Astrocyte of the hippocampus (primary cell): ENCODE results near the gene ERLIN1.
A peak's percentile ranks its signal among the peaks of the same experiment; 100 is the strongest.
"Not testable (repeated sequence)": the region's sequence is repeated elsewhere in the genome, so short reads cannot be mapped to it uniquely, and the experiment has no call there.

Experiments
- DNase-seq: peaks from one replicate; pipeline ENCODE4 v3.0.0; 2011; ENCODE audit warnings: low read depth, low spot score

ERLIN1 gene

DNA sequence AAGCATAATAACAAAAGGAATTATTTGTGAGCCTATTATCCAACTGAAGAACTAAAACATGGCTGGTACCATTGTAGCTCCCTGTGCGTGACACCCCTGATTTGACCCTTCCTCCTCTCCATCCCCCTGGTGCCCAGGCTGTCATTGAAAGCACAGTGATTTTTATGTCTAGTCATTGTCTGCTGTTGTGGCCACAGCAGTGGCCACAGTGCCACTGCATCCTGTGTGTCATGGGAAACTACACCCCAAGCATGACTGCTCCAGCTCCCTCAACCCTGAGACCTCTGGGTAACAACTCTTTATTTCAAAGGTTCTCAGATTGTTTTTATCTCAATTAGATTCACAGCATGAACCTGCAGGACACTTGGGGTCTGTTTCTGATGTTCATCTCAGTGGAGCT is 52.0 kb downstream of the ERLIN1 start:
- DNase-seq, result no peak

DNA sequence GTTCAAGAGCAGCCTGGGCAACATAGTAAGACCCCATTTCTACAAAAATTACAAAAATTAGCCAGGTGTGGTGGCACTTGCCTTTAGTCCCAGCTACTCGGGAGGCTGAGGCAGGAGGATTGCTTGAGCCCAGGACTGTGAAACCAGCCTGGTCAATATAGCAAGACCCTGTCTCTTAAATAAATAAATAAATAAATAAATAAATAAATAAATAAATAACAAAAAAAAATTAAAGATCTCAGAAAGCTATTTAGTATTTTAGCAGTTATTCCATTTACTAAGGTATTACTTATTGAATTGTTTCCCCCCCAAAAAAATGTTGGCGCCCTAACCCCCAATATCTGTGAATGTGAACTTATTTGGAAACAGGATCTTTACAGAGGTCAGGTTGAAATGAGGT is 53.4 kb downstream of the ERLIN1 start:
- no peak for DNase-seq

- no peak for DNase-seq
Observed at GRCh38 chr10:100131571-100131970, 54.3 kb downstream of the ERLIN1 start.

GRCh38 chr10:100130831-100131230 is 55.0 kb downstream of the ERLIN1 start:
- no peak for DNase-seq

DNA sequence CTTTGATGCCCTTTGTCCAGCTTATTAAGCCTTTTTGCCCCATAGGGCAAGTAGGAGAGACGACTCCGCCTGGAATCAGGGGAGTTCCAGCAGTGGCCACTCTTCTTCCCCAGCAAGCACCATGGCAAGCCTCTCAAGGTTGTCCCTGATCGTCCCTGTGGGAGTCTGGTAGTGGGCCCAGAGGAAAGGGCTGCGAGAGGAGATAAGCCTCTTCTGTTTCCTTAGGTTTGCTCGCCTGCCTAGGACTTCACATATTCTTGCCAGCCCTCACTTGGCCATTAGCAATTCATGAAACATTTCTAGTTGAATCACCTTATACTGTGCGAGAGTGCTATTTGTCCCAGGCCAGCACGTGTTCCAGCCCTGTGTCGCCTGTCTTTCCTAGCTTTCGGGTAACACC is 56.4 kb downstream of the ERLIN1 start:
- DNase-seq, result no peak

- no peak for DNase-seq
Observed at GRCh38 chr10:100128951-100129350, 56.9 kb downstream of the ERLIN1 start.

- DNase-seq, result not testable (repeated sequence)
Observed at GRCh38 chr10:100125335-100125734, 60.5 kb downstream of the ERLIN1 start.

DNA sequence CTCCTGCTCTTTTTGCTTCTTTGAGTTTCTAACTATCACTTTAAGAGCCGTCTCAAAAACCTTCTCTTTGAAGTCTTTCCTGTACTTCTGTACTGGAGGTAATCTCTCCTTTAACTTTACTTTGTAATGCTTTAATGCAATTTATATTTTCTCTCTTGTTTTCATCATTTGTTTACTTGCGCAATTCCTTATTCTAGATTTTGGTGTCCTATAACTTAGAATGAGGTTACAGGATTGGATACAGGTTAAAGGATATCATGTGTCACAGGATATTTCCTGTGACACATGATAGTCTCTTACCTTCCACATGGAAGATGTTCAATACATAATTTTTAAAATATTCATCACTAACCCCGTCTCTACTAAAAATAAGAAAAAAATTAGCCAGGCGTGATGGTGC is 61.7 kb downstream of the ERLIN1 start:
- no peak for DNase-seq

DNA sequence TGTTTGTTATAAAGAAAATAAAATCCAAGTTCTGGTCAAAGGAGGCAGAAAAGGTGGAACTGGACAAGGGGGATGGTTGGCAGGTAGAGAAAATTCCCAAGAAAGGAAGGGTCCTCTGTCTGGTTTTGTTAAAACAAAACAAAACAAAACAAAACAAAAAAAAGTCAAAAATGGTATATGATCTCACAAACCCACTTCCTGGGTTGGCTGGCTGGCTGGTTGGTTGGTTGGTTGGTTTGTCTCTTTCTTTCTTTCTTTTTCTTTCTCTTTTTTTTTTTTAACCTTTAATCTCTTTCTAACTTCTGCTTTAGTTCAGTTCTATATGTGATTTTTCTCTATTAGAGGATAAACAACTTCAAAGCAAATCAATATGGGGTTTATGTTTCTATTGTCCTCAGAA is 63.0 kb downstream of the ERLIN1 start:
- no peak for DNase-seq

- DNase-seq, result no peak
Observed at GRCh38 chr10:100120550-100120949, 65.3 kb downstream of the ERLIN1 start.

DNA sequence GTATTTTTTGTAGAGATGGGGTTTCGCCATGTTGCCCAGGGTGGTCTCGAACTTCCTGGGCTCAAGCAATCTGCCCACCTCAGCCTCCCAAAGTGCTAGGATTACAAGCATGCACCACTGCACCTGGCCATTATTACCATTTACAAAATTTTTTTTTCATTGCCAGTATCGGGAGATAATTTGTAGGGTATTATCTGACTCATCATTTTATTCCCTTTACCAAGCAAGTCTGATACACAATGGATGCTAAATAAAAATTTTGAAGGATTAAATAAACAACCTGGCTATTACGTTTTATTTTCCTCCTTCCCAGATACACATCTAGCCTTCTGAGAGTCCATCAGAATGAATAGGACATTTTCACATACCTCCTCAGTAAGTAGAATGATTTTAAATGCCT is 66.1 kb downstream of the ERLIN1 start:
- no peak for DNase-seq

- DNase-seq, result peak; percentile 22
Observed at GRCh38 chr10:100114976-100115770, 70.7 kb downstream of the ERLIN1 start.

DNA sequence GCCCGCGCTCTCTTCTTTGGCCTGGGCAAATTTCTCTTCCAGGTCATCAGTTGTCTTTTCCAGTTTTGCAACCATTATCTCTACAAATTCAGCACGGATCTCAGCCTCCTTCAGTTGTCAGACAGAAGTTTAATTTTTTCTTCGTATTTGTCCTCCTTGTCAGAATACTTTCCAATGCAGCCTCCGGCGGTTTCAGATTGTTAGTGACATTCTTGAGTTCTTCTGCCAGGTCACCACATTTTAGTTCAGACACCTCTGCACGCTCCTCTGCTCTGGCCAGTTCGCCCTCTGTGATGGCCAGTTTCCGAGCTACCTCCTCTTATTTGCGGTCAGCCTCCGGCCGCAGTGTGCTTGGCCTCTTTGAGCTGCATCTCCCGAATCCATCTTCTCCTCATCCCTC is 71.4 kb downstream of the ERLIN1 start:
- no peak for DNase-seq

DNA sequence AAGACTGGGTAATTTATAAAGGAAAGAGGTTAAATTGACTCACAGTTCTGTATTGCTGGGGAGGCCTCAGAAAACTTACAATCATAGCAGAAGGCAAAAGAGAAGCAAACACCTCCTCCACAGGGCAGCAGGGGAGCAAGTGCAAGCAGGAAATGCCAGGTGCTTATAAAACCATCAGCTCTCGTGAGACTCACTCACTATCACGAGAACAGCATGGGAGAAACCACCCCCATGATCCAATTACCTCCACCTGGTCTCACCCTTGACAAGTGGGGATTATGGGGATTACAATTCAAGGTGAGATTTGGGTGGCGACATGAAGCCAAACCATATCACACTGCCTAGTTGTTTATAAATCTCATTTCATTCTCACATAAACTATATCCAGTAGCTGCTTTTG is 76.2 kb downstream of the ERLIN1 start:
- no peak for DNase-seq

GRCh38 chr10:100106865-100107264 is 79.0 kb downstream of the ERLIN1 start:
- DNase-seq, result no peak

- DNase-seq, result no peak
Observed at GRCh38 chr10:100104300-100104699, 81.5 kb downstream of the ERLIN1 start.

GRCh38 chr10:100103581-100103980 is 82.2 kb downstream of the ERLIN1 start:
- no peak for DNase-seq

GRCh38 chr10:100101192-100102076 is 84.4 kb downstream of the ERLIN1 start:
- no peak for DNase-seq

GRCh38 chr10:100100651-100101184 is 85.1 kb downstream of the ERLIN1 start:
- peak; percentile 6 for DNase-seq
